NCI-H128 (cell line): ENCODE data around the gene NPAT.
"Not testable (repeated sequence)": the region's sequence is repeated elsewhere in the genome, so short reads cannot be mapped to it uniquely, and the experiment has no call there.

Experiments
- DNase-seq: peaks from one replicate; lab custom pipeline; 2025; ENCODE audit not compliant: unreplicated experiment; lab: John Stamatoyannopoulos, UW

The NPAT gene

GRCh38 chr11:108160970-108161566 is 61.4 kb downstream of the NPAT start:
- DNase-seq, result no peak

DNA sequence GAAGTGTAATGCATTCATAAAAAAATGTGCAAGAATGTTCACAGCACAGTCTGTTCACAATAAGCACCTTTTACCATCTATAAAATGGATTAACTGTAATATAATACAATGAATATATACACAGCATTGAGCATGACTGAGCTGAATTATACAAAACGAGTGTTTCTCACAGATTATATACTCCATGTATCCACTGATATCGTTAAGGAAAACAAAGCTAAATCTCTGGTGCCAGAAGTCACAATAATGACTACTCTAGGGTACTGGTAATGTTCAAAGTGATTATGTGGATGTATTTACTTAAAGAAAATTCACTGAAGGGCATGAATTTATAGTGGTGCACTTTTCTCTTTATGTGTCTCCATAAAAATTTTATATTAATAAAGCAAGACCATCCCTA is 67.8 kb downstream of the NPAT start:
- DNase-seq, result no peak

- DNase-seq, result no peak
Observed at GRCh38 chr11:108148556-108148955, 73.9 kb downstream of the NPAT start.

GRCh38 chr11:108147150-108147549 is 75.3 kb downstream of the NPAT start:
- no peak for DNase-seq

DNA sequence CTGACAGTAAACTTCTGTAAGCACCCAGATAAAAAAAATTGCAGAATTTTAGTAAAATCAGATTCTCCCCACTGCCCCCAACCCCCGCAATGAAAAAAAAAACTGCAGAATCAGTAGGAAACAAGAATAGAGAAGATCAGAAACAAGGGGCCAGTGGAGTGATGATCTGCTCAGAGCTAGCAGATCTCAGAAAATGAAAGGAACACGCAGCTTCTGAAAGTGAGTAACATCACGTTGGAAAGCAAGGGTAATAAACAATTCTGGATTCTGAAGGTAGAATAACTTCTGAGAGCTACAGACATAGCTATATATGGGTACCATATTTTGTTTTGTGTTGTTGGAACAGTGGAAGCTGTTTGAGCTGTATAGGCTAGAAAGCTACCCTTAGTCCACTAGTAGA is 77.8 kb downstream of the NPAT start:
- DNase-seq, result no peak

DNA sequence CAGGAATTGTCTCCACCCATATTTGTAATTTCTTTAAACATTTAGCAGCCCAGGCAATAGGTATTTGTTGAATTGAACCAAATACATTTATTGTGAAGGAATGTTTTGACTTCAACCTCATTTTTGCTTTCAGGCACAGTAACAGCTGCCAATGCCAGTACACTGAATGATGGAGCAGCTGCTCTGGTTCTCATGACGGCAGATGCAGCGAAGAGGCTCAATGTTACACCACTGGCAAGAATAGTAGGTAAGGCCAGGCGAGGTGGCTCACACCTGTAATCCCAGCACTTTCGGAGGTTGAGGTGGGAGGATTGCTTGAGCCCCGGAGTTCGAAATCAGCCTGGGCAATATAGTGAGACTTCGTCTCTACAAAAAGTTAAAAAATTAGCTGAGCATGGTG is 80.1 kb downstream of the NPAT start:
- DNase-seq, result no peak

GRCh38 chr11:108137212-108137611 is 85.2 kb downstream of the NPAT start:
- no peak for DNase-seq

- DNase-seq, result no peak
Observed at GRCh38 chr11:108135845-108136544, 86.4 kb downstream of the NPAT start.

- not testable (repeated sequence) for DNase-seq
Observed at GRCh38 chr11:108132993-108133538, 89.4 kb downstream of the NPAT start.

DNA sequence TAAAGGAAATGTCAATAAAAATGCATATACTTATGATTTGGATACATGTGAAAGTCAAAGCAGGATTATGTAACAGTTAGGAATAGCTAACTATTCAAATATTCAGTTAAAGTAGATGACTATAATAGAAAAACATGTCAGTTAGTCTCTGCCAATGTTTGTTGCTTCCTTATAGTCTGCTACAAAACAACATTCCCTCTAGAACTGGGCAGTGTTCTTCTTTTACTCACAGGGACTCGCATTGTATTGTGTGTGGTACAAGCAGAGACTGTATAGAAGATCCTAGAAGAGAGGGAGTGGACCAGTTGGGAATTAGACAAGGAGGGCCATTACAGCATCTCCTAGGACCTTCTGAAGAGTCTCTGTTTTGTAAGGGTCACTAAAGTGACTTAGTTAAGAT is 90.4 kb downstream of the NPAT start:
- no peak for DNase-seq

- DNase-seq, result no peak
Observed at GRCh38 chr11:108128772-108129171, 93.7 kb downstream of the NPAT start.

DNA sequence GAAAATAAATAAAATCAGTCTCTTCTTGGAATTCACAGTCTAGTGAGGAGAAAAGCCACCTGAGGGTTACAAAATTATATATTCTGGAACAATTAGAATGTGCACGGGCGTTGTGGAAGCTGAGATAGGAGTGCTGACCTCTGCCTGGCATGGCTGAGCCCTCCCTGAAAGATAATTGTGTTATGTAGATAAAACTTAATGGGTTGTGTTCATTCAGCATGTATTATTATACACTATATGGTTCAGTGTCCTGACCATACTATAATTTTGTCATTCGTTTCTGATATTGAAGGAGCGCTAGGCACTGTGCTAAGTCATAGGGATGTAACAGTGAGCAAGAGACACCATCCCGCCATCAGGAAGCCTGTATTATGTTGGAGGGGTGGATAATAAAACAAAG is 97.3 kb downstream of the NPAT start:
- no peak for DNase-seq

GRCh38 chr11:108122166-108122628 is 100.2 kb downstream of the NPAT start:
- no peak for DNase-seq

- DNase-seq, result peak; percentile 85
Observed at GRCh38 chr11:108121274-108122155, 100.9 kb downstream of the NPAT start, which contains the start of gene ACAT1. Gene ACAT1 (plus strand): TSS chr11:108121567. CDS start chr11:108121607, 40 bp downstream.

DNA sequence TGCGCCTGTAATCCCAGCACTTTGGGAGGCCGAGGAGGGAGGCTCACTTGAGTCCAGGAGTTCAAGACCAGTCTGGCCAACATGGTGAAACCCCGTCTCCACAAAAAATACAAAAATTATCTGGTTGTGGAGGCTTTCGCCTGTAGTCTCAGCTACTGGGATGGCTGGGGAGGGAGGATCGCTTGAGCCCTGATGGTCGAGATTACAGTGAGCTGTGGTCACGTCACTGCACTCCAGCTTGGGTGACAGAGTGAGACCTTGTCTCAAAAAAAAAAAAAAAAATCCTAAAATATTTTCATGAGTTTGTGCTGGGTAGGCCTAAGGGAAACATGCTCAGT is 101.5 kb downstream of the NPAT start:
- not testable (repeated sequence) for DNase-seq

DNA sequence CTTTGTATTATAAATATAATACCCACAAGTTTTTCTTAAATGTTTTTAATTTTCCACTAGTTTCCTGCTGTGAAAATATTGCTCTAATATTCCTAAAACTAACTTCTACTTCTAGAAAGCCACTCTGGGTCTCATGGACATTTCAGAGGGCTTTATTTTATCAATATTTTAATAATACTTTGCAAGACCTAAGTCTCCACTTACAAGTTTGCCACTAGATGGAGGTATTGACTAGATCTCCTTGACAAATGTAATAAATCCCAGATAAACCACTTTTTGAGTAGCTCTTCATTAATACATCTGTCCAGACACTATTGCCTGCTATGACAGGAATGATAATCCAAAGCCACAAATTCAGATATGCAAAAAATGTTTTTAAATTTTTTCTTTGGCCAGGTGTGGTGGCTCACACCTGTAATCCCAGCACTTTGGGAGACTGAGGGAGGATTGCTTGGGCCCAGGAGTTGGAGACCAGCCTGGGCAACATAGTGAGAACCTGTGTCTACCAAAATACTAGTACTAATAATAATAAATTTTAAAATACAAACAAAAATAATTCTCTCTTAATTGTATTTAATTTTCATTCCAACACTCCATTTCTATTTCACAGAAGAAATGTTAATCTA is 104.6 kb downstream of the NPAT start:
- DNase-seq, result no peak

DNA sequence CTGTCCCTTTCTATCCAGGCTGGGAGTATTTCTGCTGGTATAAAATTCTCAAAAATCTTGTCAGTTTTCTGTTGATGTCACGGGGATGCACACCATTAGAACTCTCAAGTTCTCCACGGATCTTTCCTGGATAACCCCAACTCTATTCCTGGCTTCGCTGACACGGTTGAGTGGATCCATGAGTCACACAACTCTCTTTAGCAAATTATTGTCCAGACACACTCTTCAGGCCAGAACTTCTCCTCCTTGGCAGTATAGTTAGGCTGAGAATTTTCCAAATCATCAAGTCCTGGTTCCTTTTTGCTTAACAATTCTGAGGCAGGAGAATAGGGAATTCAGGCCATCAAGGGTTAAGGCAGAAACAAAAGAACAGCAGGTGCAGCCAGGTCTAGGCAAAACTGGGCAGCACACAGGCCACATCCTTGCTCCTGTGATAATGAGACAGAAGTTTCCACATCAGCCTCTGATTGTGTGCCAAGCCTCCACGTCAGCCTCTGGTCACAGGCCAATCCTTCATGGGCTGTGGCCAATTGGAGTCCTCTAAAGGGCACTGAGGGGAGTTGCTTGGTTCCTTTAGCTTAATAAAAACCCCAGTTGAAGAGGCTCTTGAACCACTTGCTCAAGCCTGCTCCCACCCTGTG is 106.8 kb downstream of the NPAT start:
- peak; percentile 73 for DNase-seq

GRCh38 chr11:108112057-108112456 is 110.4 kb downstream of the NPAT start:
- no peak for DNase-seq

- no peak for DNase-seq
Observed at GRCh38 chr11:108111126-108111525, 111.3 kb downstream of the NPAT start.
